PC-9 (cell line): ENCODE measurements around the gene GCM1. TPM values are rescaled to one million over a fixed set of nuclear protein-coding genes. Genes with fewer than 3 reads are reported as not detected.

Experiments
- BruUV-seq: library from RNA; stranded (reverse); fragments of 400-500 nt; replicated peaks from 2 replicates; lab custom pipeline; 2021; lab: Mats Ljungman, UMichigan
- CTCF ChIA-PET: fragments of 300-600 bp; sonication (Branson Sonifier 250); formaldehyde crosslinking; loops from one replicate; lab custom pipeline; 2022; ENCODE audit warnings: antibody characterized with exemption; lab: Charles Lee
- POLR2A ChIA-PET: fragments of 300-600 bp; sonication (Branson Sonifier 250); formaldehyde crosslinking; loops from one replicate; lab custom pipeline; 2022; ENCODE audit warnings: antibody characterized with exemption; ENCODE audit not compliant: unreplicated experiment; lab: Charles Lee
- DNase-seq, 2 experiments: peaks; one replicate each; pipeline versions ENCODE4 v3.0.0 to v3.0.0-alpha.2; 2015 to 2022; ENCODE audit warnings: mixed read lengths in 1 of 2
- H2AFZ ChIP-seq: fragments of 200-600 bp; sonication (generic); 2 replicates; pipeline ENCODE4 v1.8.1; 2017; ENCODE audit warnings: antibody characterized with exemption
- H3F3A ChIP-seq: fragments of 200-600 bp; sonication (generic); 2 replicates; pipeline ENCODE4 v1.8.1; 2017; ENCODE audit warnings: antibody characterized with exemption, mild to moderate bottlenecking, low read depth; ENCODE audit not compliant: insufficient read depth
- H3K27ac ChIP-seq: fragments of 200-600 bp; sonication (generic); 2 replicates; pipeline ENCODE4 v1.6.1; 2016; ENCODE audit warnings: mixed run types
- H3K27me3 ChIP-seq: fragments of 200-600 bp; sonication (generic); 2 replicates; pipeline ENCODE4 v1.6.1; 2016; ENCODE audit warnings: low read depth, mixed run types; ENCODE audit not compliant: insufficient read depth
- H3K36me3 ChIP-seq: fragments of 200-600 bp; sonication (generic); 2 replicates; pipeline ENCODE4 v1.6.1; 2016; ENCODE audit warnings: low read depth, mixed run types
- H3K4me1 ChIP-seq: fragments of 200-600 bp; sonication (generic); replicated peaks from 2 replicates; pipeline ENCODE4 v1.6.1; 2016; ENCODE audit warnings: mixed run types; ENCODE audit not compliant: insufficient read depth
- H3K4me2 ChIP-seq: fragments of 200-600 bp; sonication (generic); 2 replicates; pipeline ENCODE4 v1.6.1; 2017; ENCODE audit warnings: mixed run types
- H3K4me3 ChIP-seq: fragments of 200-600 bp; sonication (generic); 2 replicates; pipeline ENCODE4 v1.6.1; 2016; ENCODE audit warnings: mixed run types
- H3K79me2 ChIP-seq: fragments of 200-600 bp; sonication (generic); 2 replicates; pipeline ENCODE4 v1.6.1; 2017; ENCODE audit warnings: low read depth, mixed run types
- H3K9me2 ChIP-seq: fragments of 200-600 bp; sonication (generic); 2 replicates; pipeline ENCODE4 v1.8.1; 2017; ENCODE audit warnings: mild to moderate bottlenecking; ENCODE audit not compliant: insufficient read depth
- H3K9me3 ChIP-seq: fragments of 200-600 bp; sonication (generic); 2 replicates; pipeline ENCODE4 v1.8.1; 2016; ENCODE audit warnings: low read depth; ENCODE audit not compliant: insufficient read depth
- H4K20me1 ChIP-seq: fragments of 200-600 bp; sonication (generic); 2 replicates; pipeline ENCODE4 v1.8.1; 2017; ENCODE audit not compliant: insufficient read depth
- EZH2 ChIP-seq: fragments of 200-600 bp; sonication (generic); IDR thresholded peaks from 2 replicates; pipeline ENCODE4 v1.8.0; 2017; ENCODE audit warnings: antibody characterized with exemption, low read depth
- intact Hi-C: fragments of 100-400 bp; cut with micrococcal nuclease; formaldehyde crosslinking; loops from one replicate; pipeline ENCODE4 v1.10.0; 2022; ENCODE audit not compliant: unreplicated experiment
- total RNA-seq: library from RNA; stranded (reverse); gene quantifications from 2 replicates; pipeline ENCODE4 v1.2.3, GENCODE V29; 2021
- TF ChIP-seq, protein P1 (sequence below): fragments of 200-600 bp; sonication (generic); conservative IDR thresholded peaks from 2 replicates; pipeline ENCODE4 v1.6.1; 2017; ENCODE audit warnings: mixed run types, antibody characterized with exemption, mild to moderate bottlenecking, moderate library complexity

The GCM1 gene
- total RNA-seq, 1 experiment from 2014 or later = 0.13 TPM

DNA sequence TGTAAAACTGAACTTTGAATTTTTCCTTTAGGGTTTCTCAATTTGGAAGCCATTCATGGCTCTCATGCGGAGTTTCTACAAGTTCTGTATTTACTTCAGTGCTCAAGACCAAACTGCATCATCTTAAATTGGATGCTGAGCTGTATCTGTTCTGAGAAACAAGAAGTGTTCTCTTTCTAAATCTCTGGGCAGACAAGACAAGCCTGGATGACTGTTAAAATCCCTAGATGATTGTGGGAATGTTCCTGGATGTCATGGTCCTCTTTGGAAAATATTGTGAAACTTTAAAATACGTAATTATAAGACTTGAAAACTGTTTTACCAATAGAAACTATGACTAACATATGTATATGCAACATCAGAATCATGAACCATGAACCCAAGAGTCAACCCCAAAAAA is 6.2 kb upstream of the GCM1 start:
- Histone ChIP-seq H2AFZ (no peak overlapping the region), H3K79me2 (no peaks in the 10 kb centered on the region), H3K9me2 (no peaks in the 10 kb centered on the region), H3K36me3 (no peaks in the 10 kb centered on the region), H3K9me3 (no peaks in the 10 kb centered on the region), H3F3A (no peaks in the 10 kb centered on the region), H4K20me1 (no peaks in the 10 kb centered on the region), H3K4me1 (peaks cover 6% of the 10 kb centered on the region), H3K27ac (no peak overlapping the region), H3K4me2 (no peak overlapping the region), H3K27me3 (no peaks in the 10 kb centered on the region), H3K4me3 (no peak overlapping the region)
- CTCF ChIA-PET = interaction anchor here (0.9 kb wide), 1 partner anchor 20 kb away, joined by 7 read pairs; no protein-coding TSS in a partner anchor
- DNase-seq = no peak
- POLR2A ChIA-PET = no interaction called here
- TF ChIP-seq, protein P1, sequence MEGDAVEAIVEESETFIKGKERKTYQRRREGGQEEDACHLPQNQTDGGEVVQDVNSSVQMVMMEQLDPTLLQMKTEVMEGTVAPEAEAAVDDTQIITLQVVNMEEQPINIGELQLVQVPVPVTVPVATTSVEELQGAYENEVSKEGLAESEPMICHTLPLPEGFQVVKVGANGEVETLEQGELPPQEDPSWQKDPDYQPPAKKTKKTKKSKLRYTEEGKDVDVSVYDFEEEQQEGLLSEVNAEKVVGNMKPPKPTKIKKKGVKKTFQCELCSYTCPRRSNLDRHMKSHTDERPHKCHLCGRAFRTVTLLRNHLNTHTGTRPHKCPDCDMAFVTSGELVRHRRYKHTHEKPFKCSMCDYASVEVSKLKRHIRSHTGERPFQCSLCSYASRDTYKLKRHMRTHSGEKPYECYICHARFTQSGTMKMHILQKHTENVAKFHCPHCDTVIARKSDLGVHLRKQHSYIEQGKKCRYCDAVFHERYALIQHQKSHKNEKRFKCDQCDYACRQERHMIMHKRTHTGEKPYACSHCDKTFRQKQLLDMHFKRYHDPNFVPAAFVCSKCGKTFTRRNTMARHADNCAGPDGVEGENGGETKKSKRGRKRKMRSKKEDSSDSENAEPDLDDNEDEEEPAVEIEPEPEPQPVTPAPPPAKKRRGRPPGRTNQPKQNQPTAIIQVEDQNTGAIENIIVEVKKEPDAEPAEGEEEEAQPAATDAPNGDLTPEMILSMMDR = no peak
- TF ChIP-seq EZH2 = no peak
- no TSS peak for BruUV-seq
- intact Hi-C loops = no loop called here

DNA sequence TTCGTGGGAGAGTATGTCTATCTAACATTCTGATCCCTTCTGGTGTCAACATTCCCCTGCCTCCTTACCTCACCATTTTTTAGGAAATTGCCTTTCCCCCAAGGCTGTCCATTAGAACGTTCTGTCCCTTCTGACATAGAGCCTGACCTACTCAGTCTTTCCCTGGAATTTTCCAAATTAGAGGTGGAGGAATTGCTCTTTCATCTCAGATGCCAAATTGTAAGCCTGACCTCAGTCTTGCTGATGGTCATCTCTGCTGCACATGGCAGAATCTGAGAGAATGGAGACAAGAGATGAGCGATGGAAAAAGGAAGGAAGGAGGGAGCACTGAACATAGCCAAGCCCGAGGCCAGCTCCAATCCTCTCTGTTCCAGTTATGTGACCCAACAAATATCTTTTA is 5.4 kb upstream of the GCM1 start:
- Histone ChIP-seq H3K4me3 (no peak overlapping the region), H3K4me1 (no peaks in the 10 kb centered on the region), H4K20me1 (no peaks in the 10 kb centered on the region), H3K4me2 (no peak overlapping the region), H3K27ac (no peak overlapping the region), H2AFZ (no peak overlapping the region), H3K27me3 (no peaks in the 10 kb centered on the region), H3K9me3 (no peaks in the 10 kb centered on the region), H3K36me3 (no peaks in the 10 kb centered on the region), H3K9me2 (no peaks in the 10 kb centered on the region), H3K79me2 (no peaks in the 10 kb centered on the region), H3F3A (no peaks in the 10 kb centered on the region)
- no TSS peak for BruUV-seq
- no peak for TF ChIP-seq EZH2
- TF ChIP-seq, protein P1 = no peak
- POLR2A ChIA-PET = no interaction called here
- intact Hi-C loops = no loop called here
- CTCF ChIA-PET = no interaction called here
- DNase-seq = no peak

DNA sequence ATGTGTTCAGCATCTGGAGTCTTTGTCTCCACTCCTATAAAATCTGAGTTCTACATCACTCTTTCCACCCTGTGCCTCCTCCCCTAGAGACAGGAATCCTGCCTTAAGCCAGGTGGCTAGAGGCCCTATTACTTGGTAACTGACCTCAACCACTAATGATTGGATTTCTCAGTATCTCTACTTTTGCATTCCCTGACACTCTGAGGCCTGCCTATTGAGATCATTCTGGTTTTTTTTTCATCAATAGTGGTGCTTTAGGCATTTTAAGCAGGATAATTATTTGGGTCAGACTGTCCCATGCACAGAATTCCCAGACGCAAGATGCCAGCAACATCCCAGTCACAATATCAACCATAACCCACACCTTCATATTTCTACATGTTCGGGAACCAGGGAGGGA is 3.9 kb upstream of the GCM1 start:
- ChIA-PET POLR2A (no interaction called here), CTCF (no interaction called here)
- intact Hi-C loops = no loop called here
- DNase-seq = no peak
- no peaks in the 10 kb centered on the region for H4K20me1 ChIP-seq
- H3F3A ChIP-seq = no peaks in the 10 kb centered on the region
- no peaks in the 10 kb centered on the region for H3K9me2 ChIP-seq
- no TSS peak for BruUV-seq
- H3K4me1 ChIP-seq = no peaks in the 10 kb centered on the region
- H3K36me3 ChIP-seq = no peaks in the 10 kb centered on the region
- no peaks in the 10 kb centered on the region for H3K27me3 ChIP-seq
- H3K79me2 ChIP-seq = no peaks in the 10 kb centered on the region
- no peak overlapping the region for H3K4me3 ChIP-seq
- H3K4me2 ChIP-seq = no peak overlapping the region
- no peaks in the 10 kb centered on the region for H3K9me3 ChIP-seq
- no peak overlapping the region for H2AFZ ChIP-seq
- TF ChIP-seq, protein P1 = no peak
- no peak for TF ChIP-seq EZH2
- no peak overlapping the region for H3K27ac ChIP-seq
